ENCODE measurements around the gene DUSP16.

The DUSP16 gene

DNA sequence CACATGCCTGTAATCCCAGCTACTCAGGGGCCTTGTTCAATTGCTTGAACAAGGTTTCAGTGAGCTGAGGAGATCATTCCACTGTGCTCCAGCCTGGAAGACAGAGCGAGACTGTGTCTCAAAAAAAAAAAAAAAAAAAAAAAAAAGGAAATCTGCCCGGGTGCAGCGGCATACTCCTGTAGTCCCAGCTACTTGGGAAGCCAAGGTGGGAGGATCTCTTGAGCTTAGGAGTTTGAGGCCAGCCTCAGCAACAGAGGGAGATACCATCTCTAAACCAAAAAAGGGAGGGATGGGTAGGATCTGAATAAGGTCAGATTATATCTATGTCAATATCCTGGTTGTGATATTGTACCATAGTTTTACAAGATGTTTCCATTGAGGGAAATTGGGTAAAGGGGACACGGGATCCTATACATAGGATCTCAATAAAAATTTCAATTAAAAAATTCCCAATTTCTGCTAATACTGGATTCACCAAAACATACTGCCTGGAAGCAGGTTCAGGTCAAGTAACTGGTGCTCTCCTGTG lies 129.4 kb downstream of the DUSP16 start:
- DNase-seq, result no peak

DNA sequence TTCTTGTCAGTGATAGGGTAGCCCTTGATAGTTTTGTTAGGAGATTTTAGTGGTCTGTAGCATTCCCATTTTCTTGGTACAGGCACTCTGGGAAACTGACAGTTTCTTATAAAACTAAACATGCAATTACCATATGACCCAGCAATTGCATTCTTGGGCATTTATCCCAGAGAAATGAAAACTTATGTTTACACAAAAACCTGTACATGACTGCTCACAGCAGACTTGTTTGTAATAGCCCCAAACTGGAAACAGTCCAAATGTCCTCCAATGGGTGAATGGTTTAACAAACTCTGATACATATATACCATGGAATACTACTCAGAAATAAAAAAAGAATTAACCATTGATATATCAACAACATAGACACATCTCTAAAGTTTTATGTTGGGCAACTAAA lies 130.3 kb downstream of the DUSP16 start:
- DNase-seq, result peak; percentile 23

DNA sequence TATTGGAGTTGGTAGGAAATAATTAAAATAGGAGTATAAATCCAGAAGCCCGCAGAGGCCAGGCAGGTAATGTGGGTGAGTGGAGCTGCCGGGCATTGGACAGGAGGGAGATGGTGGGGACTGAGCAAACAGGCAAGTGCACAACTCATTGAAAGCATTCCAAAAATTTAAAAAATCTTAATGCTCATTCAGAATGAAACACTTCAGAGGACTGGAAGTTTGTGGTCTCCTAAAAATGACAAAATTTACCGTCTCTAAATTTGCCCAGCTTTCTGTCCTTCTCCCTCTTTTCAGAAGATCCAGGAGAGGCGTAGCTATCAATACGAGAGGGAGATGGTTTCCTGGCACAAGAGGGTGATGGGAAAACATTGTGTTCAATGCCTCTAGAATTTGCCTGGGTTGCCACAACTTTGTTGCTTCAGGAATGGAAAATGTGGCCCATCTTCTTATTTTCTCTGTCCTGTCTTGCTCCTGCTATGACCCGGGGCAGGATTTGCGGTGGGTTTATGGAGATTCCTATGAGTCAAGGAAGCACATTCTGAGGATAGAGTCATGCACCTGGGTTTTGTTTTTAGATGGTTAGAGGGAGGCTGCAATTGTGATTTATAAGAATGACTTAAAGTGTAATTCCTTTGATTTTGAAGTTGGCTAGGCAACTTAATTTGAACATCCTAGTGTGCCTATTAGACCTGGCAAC lies 133.6 kb downstream of the DUSP16 start:
- DNase-seq, result no peak

DNA sequence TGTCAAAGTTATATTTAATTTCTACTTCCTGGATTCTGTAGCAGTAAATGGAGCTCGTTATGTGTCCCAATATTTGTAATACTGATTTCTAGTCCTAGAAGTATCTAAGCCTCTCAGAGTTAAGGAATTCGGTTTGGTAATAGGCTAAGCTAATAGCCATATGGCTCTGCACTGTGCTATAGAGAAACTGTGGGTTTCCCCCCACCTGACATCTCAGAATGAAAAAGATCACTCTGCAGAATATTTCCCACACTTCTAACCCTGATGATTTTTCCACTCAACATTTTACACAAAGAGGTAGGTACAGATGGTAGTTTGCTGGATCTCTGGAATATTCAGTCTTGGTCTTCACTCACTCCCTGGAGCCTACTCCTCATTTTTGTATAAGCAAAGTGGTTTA lies 134.6 kb downstream of the DUSP16 start:
- DNase-seq, result no peak

DNA sequence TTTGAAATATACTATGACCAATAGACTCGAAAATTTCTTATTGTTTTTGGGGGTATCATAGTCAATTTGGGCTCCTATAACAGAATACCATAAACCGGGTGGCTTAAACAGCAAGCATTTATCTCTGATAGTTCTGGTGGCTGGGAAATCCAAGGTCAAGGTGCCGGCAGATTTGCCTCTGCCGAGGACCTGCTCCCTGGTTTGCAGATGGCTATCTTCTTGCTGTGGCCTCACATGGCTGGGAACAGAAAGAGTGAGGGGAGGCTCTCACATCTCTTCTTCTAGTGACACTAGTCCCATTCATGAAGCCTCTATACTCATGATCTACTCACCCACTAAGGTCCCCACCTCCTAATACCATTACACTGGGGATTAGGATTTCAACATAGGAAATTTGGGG lies 135.1 kb downstream of the DUSP16 start:
- no peak for DNase-seq

DNA sequence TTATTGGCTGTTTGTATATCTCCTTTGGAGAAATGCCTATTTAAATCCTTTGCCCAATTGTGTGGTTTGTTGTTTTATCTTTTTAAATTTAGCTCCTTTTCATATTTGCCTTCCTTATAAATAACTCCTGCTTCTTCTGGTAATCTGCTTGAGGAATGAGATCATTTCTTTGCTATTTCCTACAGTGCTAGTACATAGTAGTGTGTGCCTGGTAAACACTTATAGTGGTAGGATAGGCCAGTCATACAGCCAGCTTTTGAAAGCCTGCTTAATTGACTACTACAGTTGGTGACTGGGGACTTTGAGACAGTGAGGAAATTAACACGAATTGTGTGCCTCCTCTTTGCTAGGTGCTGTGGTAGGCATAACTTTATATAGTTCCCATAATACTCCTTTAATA lies 137.0 kb downstream of the DUSP16 start:
- no peak for DNase-seq

DNA sequence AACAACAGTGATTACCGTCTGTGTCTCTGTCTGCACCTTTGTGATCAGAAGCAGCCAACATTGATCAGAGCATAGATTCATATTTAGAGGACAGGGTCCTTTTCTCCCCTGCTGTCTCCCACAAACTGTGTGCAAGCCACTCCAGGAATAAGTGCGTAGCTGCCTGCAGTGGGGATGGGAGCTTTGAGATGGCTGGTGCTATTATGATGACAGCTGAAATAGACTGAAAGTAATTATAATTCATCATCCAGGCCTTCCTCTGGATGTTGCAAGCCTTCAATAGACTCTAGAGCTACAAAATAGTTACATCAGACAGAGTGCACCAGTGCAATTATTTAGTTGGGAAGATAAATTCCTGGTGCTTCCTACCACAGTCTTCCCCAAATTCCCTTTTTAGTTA lies 137.7 kb downstream of the DUSP16 start:
- DNase-seq, result no peak

Data from NCI-H1694 (cell line).